GM18867 (cell line): Measurements from ENCODE around the gene EEPD1.
"Not testable (repeated sequence)": the region's sequence is repeated elsewhere in the genome, so short reads cannot be mapped to it uniquely, and the experiment has no call there.

Experiments used
- ATAC-seq: cut with Tn5 transposase; IDR thresholded peaks from one replicate; pipeline ENCODE4 v1.9.1; 2021; ENCODE audit warnings: mild to moderate bottlenecking, moderate library complexity; ENCODE audit not compliant: unreplicated experiment

The EEPD1 gene

DNA sequence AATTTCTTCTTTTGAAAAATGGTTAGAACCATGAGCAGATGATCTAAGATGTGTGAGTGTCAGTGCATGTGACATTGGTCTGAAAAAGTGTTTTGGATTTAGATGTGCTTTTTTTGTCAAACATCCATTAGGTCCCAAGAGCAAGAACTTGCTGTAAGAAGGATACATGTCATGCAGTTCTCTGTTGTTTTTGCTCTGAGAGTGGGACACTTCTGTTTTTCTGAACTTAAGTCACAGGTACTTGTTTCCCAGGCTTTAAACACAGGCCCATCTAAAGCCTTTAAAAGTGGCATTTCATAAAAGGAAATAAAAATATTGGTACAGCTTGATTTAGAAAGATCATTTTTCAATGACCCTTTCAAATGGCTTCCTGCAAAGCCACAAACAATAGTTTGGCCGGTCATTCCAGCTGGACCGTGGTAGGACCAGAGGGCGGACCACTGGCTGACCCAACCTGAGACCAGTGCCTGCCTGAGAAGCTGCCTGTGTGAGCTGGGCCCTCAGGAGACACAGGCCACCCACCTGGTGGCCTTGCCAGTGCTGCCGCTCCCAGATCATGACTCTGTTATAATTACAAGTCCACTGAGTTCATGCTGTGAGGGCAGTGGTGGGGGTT, 92.7 kb downstream of the EEPD1 start:
- ATAC-seq = no peak

DNA sequence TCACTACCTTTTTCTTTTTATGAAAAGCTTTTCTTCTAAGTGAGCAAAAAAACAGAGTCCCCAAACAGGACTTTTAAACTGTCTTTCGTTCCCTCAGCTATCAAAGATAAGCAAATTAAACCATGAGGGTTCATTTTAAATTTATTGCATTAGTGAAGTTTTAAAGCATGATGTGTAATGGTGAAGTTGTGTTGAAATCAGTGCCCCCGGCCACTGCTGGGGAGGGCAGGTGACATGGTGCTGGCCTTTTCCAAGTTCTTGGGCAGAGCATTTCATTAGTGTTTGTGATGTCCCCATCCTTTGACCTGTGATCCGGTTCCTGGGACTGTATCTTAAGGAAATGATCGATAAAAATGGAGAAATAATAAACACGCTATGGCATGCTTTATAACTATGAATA, 96.0 kb downstream of the EEPD1 start:
- ATAC-seq = no peak

DNA sequence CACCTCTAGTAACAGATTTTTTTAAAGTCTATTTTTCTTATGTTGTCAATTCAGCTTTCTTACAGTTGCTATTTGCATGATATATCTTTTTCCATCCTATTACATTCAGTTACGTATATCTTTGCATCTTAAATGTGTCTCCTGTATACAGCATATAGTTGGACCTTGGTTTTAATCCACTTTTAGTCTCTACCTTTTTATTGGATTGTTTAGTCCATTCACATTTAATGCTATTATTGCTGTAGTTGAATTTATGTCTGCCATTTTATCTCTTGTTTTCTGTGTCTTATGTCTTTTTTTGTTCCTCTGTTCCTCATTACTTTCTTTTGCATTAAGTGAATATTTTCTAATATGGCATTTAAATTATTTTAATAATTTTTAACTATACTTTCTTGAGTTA, 100.6 kb downstream of the EEPD1 start:
- no peak for ATAC-seq

GRCh38 chr7:36258510-36259259, 105.6 kb downstream of the EEPD1 start:
- ATAC-seq = not testable (repeated sequence)

- peak; percentile 53 for ATAC-seq
Observed at GRCh38 chr7:36260481-36260880, 107.4 kb downstream of the EEPD1 start.

DNA sequence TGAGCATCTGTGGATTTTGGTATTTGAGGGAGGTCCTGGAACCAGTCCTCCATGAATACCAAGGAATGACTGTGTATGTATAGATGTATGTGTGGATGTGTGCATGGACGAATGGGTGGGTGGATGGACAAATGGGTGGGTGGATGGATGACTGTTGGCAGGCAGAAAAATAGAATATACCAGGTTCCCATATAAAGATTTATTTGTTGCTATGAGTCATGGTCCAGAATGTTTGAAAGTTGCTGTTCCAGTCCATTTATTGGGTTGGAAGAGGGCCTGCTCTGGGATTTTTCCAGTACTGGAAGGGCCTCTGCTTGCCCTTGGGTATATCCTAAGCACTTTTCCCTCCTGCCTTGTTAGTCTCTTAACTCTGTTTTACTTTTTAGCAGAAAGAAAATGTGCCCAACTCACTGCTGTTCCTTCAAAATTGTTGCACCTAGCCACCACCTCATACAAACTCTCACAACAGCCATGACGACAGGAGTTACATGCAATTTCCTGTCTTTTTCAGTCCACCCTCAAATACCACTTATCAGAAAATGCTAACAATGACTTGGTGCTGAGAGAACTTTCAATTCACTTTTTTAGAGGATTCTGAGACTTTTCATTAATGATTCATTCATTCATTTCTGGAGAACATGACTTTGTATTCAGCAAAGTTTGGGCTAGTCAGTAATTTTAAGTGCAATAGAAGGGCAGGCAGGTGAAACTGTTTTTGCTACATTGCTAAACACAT, 108.1 kb downstream of the EEPD1 start:
- no peak for ATAC-seq

DNA sequence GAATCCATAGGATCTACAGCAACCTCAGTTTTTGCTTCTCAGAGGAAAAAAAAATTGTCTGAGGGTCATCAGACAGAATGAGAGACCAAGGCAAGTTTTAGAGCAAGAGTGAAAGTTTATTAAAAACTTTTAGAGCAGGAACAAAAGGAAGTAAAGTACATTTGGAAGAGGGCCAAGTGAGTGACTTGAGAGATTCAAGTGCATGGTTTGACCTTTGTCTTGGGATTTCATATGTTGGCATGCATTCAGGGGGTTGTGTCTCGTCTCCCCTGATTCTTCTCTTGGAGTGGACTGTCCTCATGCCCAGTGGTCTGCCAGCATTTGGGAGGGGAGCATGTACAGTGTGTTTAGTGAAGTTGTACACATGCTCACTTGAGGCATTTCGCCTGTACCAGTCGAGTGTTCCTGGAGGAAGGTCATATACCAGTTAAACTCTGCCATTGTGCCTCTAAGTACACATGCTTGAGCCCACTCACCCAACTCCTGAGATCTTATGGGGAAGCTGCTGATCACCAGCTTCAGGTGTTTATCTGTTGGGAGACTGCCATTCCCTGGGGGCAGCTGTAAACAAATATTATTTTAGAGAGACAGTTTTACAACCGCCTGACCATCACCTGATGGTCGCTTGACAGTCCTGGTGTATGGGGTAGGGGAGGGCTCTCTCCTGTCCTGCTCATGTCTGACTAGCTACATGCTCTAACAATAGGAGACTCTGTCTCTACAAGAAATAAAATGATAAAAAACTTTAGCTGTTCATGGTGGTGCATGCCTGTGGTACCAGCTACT, 109.4 kb downstream of the EEPD1 start:
- ATAC-seq = no peak

GRCh38 chr7:36263095-36263484, 110.0 kb downstream of the EEPD1 start:
- no peak for ATAC-seq

GRCh38 chr7:36264123-36264801, 111.2 kb downstream of the EEPD1 start:
- peak; percentile 69 for ATAC-seq

DNA sequence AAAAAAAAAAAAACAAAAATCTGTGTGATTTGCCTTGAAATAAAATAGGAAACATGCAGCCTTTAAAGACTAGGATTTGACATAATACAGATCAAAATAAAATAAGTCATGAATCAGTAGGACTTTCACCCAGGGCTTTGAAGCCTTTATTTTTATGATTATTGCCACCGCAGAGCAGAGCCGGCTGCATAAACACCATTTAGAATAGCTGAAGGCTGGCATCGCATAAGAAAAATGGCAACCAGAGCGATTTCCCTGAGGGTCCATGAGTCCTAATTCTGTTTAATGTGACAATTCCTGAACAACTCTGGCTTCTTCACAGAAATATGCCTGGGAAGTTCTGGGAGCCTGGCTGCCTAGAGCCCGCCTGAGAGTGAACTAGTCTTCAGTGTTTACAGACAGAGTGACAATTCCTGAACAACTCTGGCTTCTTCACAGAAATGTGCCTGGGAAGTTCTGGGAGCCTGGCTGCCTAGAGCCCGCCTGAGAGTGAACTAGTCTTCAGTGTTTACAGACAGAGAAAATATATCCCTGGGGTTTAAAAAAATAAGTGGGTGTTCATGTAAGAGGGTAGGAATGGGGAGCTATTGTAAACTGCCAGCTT, 112.0 kb downstream of the EEPD1 start:
- ATAC-seq = no peak

GRCh38 chr7:36265680-36266079, 112.6 kb downstream of the EEPD1 start:
- ATAC-seq = no peak

- ATAC-seq = no peak
Observed at GRCh38 chr7:36266190-36266589, 113.1 kb downstream of the EEPD1 start.

DNA sequence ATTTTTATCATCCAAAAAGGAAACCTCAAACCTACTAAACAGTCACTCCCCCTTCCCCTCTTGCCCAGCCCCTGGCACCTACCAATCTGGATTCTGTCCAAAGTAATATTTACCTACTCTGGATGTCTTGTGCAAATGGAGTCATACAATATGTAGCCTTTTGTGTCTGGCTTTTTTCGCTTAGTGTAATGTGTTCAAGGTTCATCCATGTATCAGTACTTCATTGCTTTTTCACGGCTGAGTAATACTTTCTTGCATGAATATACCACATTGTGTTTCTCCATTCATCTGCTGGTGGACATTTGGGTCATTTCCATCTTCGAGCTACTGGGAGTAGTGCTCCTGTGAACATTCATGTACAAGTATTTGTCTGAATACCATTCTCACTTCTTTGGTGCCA, 113.6 kb downstream of the EEPD1 start:
- no peak for ATAC-seq

DNA sequence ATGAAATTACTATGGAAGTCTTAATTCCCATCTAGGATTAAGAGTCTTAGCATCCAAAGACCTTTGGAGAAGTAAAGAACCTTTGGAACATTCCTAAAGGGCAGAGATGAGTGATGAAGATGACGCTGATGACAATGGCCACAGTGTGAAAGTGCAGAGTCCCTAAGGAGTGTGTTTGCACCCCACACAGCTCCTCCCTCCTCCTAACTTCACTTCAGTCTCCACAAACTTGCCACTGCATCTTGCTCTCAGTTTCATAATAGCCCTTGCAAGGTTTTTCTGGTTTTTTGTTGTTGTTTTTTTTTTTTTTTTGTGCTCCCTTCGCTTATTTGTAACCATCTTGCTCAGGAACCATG, 119.1 kb downstream of the EEPD1 start:
- peak; percentile 78 for ATAC-seq

DNA sequence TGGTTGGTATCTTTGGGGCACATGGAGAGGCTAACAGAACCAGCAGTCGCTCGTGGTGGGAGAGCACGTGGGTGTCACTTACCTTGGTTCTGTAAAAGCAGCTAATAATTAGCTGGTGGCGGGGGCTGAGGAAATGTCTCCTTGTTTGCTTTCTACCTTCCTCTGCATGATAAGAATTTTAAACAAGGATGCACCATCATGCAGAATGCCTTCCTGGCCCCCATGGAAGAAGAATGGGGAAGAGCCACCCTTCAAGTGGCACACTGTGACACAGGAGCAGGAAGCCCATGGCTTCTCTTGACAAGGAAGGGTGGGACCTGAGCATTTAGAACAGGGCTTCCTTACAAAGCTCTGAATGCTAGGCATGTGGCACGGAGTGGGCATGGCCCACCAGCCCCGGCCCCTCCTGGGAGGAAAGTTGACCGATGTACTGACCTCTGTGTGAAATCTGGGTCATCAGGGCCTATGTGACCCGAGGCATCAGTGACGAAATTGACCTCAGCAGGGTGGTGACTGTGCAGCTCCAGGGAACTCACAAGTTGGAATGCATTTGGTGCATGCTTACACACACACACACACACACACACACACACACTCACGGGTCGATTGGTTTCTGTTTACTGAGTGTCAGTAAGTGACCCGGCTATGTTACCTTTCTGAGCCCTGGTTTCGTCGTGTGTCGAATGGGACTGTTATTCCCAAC, 119.7 kb downstream of the EEPD1 start:
- ATAC-seq = no peak

- no peak for ATAC-seq
Observed at GRCh38 chr7:36273836-36274235, 120.8 kb downstream of the EEPD1 start.

- ATAC-seq = no peak
Observed at GRCh38 chr7:36275735-36276284, 122.8 kb downstream of the EEPD1 start.

DNA sequence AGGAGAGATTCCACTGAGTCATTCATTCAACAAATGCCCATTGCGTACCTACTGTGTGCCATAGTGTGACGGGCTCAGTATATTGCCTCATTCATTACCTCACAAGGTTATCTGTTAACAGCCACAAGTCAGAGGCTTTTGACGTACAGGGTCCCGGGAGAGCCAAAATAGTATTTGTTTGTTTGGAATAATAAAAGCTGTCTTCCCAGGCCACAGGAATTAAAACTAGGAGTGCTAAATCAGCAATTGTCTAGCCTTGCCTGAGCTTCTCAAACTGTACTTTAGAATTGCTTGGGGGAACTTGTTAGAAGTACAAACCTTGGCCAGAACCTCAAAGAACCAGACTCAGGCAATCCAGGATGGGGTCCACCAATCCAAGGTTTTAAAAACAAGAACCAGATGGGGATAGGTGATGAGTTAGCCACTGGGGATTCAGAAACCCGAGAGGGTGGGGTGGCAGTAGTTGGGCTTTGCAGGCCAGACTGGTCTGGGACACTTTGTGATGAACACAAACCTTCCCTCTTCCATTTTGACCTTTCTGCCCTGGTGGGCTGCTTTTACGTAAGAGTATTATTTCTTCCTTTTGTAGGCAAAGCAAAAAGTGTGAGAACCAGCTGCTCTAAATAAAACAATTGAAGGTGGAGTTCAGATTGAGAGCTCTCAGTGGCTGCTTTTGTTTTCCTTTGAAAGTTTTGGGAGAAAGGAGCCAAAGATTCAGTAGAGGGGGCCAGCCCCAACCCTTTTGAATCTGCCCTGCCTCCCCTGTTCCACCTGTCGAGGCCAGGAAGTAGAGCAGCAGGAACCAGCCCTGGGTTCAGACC, 123.6 kb downstream of the EEPD1 start:
- ATAC-seq = no peak

- ATAC-seq = no peak
Observed at GRCh38 chr7:36277249-36277542, 124.1 kb downstream of the EEPD1 start.
